ENCODE data around the gene FOCAD. TPM values are rescaled to one million over a fixed set of nuclear protein-coding genes. Genes with fewer than 3 reads are reported as not detected.

FOCAD gene
- total RNA-seq, 2 donors from 2014 or later = 51.6 to 56.8 TPM

DNA sequence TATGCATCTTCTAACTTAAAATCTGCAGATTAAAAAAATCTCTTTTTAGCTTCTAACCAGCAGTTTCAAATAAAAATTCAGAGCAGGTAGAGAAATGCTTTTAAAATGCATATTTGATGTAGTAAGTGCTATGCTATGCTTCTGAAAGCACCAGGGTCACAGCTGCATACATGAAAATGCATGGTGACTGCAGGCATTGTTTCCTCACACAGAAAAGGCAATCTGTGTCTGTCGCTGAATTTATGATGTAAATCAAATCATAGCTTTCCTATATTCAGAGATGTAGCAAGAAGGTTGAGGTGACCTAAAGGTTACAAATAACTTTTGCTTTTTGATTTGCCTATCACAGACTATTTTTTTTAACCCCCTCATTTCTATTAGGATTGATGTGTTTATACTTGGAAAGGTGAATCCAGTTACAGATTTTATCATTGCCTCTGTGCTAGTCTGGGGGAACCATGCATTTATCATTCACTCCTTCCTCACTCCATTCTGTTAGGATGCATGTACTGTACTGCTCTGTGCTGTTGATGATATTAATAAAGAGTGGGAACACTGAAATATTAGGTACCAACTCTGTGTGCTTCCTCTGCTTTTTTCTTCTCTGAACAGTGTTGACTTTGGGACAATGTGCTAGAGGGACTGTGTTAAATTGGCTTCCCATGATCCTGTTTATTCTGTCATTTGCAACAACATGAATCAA is 65.6 kb downstream of the FOCAD start:
- H3K27ac Mint-ChIP-seq = no peak overlapping the region
- no peak for DNase-seq
- Histone ChIP-seq H3K4me1 (ENCODE audit: control insufficient read depth, insufficient read depth, low read length) (no peaks in the 10 kb centered on the region), H3K9ac (ENCODE audit: extremely low read depth, low read length, poor library complexity, severe bottlenecking) (no peak overlapping the region), H3K4me3 (ENCODE audit: low read length) (no peak overlapping the region), H3K36me3 (ENCODE audit: control insufficient read depth, insufficient read depth, low read length) (no peaks in the 10 kb centered on the region), H3K27ac (ENCODE audit: low read depth, low read length) (peak overlapping the region; percentile 26), H3K27me3 (ENCODE audit: control insufficient read depth, insufficient read depth, low read length, poor library complexity, severe bottlenecking) (no peaks in the 10 kb centered on the region), H3K9me3 (ENCODE audit: control insufficient read depth, low read length) (no peaks in the 10 kb centered on the region)
- H3K4me1 Mint-ChIP-seq = peaks cover 4% of the 10 kb centered on the region
- peaks cover 2% of the 10 kb centered on the region for H3K9me3 Mint-ChIP-seq
- TF ChIP-seq, protein P1, sequence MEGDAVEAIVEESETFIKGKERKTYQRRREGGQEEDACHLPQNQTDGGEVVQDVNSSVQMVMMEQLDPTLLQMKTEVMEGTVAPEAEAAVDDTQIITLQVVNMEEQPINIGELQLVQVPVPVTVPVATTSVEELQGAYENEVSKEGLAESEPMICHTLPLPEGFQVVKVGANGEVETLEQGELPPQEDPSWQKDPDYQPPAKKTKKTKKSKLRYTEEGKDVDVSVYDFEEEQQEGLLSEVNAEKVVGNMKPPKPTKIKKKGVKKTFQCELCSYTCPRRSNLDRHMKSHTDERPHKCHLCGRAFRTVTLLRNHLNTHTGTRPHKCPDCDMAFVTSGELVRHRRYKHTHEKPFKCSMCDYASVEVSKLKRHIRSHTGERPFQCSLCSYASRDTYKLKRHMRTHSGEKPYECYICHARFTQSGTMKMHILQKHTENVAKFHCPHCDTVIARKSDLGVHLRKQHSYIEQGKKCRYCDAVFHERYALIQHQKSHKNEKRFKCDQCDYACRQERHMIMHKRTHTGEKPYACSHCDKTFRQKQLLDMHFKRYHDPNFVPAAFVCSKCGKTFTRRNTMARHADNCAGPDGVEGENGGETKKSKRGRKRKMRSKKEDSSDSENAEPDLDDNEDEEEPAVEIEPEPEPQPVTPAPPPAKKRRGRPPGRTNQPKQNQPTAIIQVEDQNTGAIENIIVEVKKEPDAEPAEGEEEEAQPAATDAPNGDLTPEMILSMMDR (conservative IDR thresholded peaks at IDR 0.05) = no peak
- H3K27me3 Mint-ChIP-seq (ENCODE audit: insufficient read depth) = no peaks in the 10 kb centered on the region
- no peak overlapping the region for H3K4me3 Mint-ChIP-seq
- 86% methylated on average over 1 of the region's 1 CpG; no CpG with 5 or more reads in 1 of the 2 experiments for WGBS, 2 experiments (ENCODE audit: insufficient coverage in 1 of 2, insufficient read length in 1 of 2)
- peaks cover 5% of the 10 kb centered on the region for H3K36me3 Mint-ChIP-seq (ENCODE audit: low read depth)

DNA sequence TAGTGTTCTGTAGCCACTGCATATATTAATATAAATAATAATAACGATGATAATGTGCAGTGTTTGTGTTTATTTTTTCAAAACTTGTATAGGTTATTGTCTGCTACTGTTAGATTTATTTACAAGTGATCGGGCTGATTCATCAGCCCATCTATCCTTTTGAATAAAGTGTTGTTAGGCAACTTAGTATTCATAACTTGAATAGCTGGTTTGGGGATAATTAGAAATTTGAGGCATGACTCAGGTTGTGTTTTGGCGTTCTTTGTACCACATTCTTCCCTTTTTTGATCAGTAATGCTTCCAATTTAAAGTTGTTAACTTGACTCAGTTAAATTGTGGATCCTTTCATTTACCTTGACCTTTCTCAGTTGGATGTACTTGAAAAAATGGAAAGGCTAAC is 69.7 kb downstream of the FOCAD start:
- Histone ChIP-seq H3K4me1 (ENCODE audit: control insufficient read depth, insufficient read depth, low read length) (no peaks in the 10 kb centered on the region), H3K27me3 (ENCODE audit: control insufficient read depth, insufficient read depth, low read length, poor library complexity, severe bottlenecking) (no peaks in the 10 kb centered on the region), H3K9me3 (ENCODE audit: control insufficient read depth, low read length) (peaks cover 7% of the 10 kb centered on the region), H3K4me3 (ENCODE audit: low read length) (no peak overlapping the region), H3K27ac (ENCODE audit: low read depth, low read length) (no peak overlapping the region), H3K36me3 (ENCODE audit: control insufficient read depth, insufficient read depth, low read length) (peaks cover 7% of the 10 kb centered on the region), H3K9ac (ENCODE audit: extremely low read depth, low read length, poor library complexity, severe bottlenecking) (no peak overlapping the region)
- Mint-ChIP-seq H3K4me3 (no peak overlapping the region), H3K9me3 (peaks cover 8% of the 10 kb centered on the region), H3K4me1 (peaks cover 4% of the 10 kb centered on the region), H3K27me3 (ENCODE audit: insufficient read depth) (no peaks in the 10 kb centered on the region), H3K27ac (no peak overlapping the region), H3K36me3 (ENCODE audit: low read depth) (peaks cover 17% of the 10 kb centered on the region)
- WGBS, 2 experiments (ENCODE audit: insufficient coverage in 1 of 2, insufficient read length in 1 of 2) = 71 to 87% methylated on average over 1 to 3 of the region's 3 CpGs
- TF ChIP-seq, protein P1 (conservative IDR thresholded peaks at IDR 0.05) = no peak
- no peak for DNase-seq

DNA sequence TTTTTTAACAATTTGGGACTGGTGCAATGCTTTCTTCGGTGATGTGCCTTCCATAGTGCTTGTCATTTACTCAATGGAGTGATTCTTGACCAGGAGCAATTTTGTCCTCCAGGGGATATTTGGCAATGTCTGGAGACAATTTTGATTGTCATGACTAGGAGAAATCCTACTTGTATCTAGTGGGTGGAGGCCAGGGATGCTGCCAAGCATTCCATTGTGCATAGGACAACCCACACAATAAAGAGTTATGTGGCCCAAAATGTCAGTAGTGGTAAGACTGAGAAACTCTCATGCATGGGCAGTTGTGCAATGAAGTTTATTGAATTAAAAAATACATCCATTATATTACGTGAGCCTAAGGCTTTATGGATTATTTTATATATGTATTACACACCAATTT is 70.5 kb downstream of the FOCAD start:
- Mint-ChIP-seq H3K4me1 (peaks cover 4% of the 10 kb centered on the region), H3K27ac (no peak overlapping the region), H3K9me3 (peaks cover 8% of the 10 kb centered on the region), H3K27me3 (ENCODE audit: insufficient read depth) (no peaks in the 10 kb centered on the region), H3K36me3 (ENCODE audit: low read depth) (peaks cover 22% of the 10 kb centered on the region), H3K4me3 (no peak overlapping the region)
- H3K36me3 ChIP-seq (ENCODE audit: control insufficient read depth, insufficient read depth, low read length) = peaks cover 7% of the 10 kb centered on the region
- no peak for DNase-seq
- no peaks in the 10 kb centered on the region for H3K4me1 ChIP-seq (ENCODE audit: control insufficient read depth, insufficient read depth, low read length)
- H3K9ac ChIP-seq (ENCODE audit: extremely low read depth, low read length, poor library complexity, severe bottlenecking) = no peak overlapping the region
- WGBS, 2 experiments (ENCODE audit: insufficient coverage in 1 of 2, insufficient read length in 1 of 2) = 84% methylated on average over 1 of the region's 2 CpGs; no CpG with 5 or more reads in 1 of the 2 experiments
- H3K4me3 ChIP-seq (ENCODE audit: low read length) = no peak overlapping the region
- peaks cover 7% of the 10 kb centered on the region for H3K9me3 ChIP-seq (ENCODE audit: control insufficient read depth, low read length)
- H3K27me3 ChIP-seq (ENCODE audit: control insufficient read depth, insufficient read depth, low read length, poor library complexity, severe bottlenecking) = no peaks in the 10 kb centered on the region
- TF ChIP-seq, protein P1 (conservative IDR thresholded peaks at IDR 0.05) = no peak
- H3K27ac ChIP-seq (ENCODE audit: low read depth, low read length) = no peak overlapping the region
